T-helper 9 cell (primary cell): ENCODE results near the gene FAM3C.

Experiments used
- DNase-seq: peaks from one replicate; pipeline ENCODE4 v3.0.0-alpha.2; 2020

FAM3C gene

GRCh38 chr7:121410829-121411596, 14.9 kb upstream of the FAM3C start:
- no peak for DNase-seq

DNA sequence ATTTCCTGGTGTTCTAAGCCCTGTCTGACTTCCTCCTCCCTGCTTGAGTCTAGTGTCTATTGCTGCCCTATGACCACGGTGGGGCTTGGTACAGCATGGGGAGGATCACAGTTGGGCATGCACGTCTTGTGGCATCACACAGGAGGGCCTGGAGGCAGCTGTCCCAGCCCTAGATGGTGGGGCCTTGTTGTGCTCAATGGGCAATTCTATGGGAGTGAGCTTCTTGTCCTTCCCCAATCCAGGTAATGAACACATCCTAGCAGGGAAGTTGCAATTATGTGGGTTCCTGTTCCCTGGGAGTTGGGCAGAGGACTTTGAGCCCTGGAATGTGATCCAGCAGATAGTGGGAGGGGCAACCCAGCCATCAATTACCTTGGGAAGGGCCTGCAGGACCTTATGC, 10.8 kb upstream of the FAM3C start:
- no peak for DNase-seq

- DNase-seq: no peak
Observed at GRCh38 chr7:121406461-121406860, 10.4 kb upstream of the FAM3C start.

DNA sequence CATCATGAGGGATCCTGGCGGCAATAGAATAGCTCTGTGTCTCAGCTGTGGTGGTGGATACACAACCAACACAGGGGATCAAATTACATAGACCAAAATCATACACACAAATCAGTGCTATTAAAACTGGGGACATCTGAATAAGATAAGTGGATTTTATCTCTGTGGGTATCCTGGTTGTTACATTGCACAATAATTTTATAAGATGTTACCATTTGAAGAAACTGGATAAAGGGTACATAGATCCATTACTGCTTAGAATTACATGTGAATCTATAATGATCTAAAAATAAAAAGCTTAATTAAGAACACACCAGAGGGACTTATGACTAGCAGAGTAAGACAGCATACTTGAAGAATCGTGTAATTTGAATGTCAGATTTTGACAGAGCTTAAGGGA, 8.2 kb upstream of the FAM3C start:
- no peak for DNase-seq

DNA sequence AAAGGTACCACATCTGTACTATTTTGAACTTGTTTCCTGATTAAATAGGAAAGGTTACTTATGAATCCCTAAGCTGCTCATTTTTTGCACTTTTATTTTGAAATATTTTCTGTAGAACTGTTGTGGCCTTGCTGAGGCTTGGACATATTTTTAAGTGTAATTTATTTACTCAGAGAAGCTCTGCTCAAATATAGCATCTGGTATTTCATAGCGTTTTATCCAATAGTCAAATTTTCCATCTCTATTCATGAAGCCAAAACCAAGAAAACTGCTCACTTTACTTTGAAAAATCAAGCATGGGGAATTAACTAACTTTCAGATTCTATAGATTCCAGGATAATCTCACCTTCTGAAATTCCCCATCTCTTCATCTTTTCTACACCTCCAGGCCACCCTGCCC, 6.6 kb upstream of the FAM3C start:
- DNase-seq: no peak

DNA sequence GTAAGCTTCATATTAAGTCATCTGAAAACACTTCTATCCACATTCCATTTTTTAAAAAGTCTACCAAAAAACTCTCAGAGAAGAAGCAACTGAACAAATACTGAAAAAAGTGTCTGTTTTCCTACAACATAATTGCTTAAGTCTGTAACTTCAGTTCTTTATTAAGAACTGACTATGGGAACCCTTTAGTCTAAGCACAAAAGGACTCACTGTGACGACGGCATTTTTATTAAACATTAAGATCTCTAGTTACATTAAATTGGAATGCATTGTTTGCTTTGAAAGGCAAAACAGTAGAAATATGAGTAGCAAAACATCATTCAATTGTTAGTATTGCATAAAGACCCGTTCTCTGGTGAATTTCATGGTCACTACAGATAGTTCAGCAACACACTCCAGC, 5.8 kb upstream of the FAM3C start:
- no peak for DNase-seq

- no peak for DNase-seq
Observed at GRCh38 chr7:121398246-121398645, 2.1 kb upstream of the FAM3C start.

DNA sequence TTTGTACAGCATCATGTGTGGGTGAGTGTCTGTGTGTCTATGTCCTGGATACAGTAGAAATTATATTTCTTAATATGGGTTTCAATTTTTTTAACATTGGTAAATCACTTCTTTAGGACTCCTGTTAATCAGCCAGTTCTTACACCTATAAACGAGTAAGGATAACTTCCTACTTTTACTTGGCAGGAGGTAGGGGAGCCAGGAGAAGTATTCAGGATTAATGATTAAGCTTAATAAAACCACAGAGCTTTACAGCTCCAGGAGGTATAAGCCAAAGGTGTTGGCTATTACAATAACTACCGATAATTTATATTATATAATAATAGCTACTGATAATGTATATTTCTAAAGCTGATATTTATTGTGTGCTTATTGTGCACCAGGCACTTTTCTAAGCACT, 1.7 kb upstream of the FAM3C start:
- DNase-seq: no peak

- no peak for DNase-seq
Observed at GRCh38 chr7:121397361-121397760, 1.3 kb upstream of the FAM3C start.

- peak; percentile 40 for DNase-seq
Observed at GRCh38 chr7:121395494-121395960, 581 bp downstream of the FAM3C start.

DNA sequence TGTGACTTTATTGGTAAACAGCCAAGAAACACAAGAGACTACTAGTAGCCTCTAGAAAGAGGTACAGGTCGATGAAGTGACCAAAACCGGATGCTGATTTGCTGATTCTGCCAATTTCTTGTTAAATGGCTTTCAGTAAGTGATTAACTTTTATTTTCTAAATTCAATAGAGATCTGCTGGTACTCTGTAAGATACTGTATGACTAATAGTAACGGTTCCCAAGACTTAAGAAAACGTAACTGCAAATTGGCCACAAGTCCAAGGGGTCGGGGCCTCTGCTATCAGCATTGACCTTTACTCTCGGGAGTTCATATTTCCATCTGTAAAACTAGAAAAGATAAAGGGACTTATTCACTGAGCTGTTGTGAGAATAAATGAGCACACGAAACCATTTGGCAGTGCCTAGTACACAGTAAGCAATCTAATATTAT, 1.4 kb downstream of the FAM3C start:
- no peak for DNase-seq

DNA sequence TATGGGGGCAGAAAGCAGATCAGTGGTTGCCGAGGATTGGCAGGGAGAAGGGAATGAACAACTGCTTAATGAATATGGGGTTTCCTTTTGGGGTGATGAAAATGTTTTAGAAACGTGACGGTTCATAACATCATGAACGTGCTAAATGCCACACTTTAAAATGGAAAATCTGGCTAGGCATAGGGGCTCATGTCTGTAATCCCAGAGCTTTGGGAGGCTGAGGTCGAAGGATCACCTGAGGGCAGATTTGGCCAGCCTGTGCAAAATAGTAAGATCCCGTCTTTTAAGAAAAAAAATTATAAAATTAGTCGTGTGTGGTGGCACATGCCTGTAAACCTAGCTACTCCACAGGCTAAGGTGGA, 3.1 kb downstream of the FAM3C start:
- no peak for DNase-seq

GRCh38 chr7:121392277-121393004, 3.7 kb downstream of the FAM3C start:
- no peak for DNase-seq

DNA sequence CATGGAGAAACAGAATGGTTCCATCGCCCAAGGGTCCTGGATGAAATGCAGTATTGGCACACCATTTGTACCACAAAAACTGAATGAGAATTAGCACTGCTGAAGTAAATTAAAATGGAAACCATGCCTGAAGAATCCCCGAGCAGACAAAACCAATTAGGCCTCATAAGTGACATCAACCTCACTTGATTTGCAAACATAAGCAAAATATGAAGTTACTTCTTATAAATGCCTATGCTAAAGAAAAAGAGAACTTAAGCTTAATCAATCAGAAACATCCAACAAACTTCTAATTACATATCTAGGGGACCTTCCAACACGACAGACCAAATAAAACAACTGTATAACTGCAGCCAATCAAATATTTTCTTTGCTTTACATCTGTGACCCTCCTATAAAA, 4.4 kb downstream of the FAM3C start:
- no peak for DNase-seq

GRCh38 chr7:121390617-121391016, 5.5 kb downstream of the FAM3C start:
- no peak for DNase-seq

DNA sequence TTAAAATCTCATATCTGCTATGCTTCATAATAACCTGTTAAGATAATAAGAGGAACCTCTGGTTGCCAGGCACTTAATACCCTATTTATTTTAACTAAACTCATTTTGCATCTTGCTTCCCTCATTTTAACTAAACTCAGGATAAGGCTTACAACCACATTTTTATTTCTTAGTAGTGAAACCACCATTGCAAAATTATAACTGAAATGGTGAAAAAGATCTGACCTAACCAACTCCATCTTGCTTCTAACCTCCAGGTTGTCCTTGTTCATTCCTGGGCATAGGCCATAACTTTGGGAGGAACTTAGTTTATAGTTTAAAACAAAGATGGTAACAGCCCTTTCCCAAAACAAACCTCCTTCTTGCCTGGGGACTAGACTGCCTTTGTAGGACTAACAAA, 6.0 kb downstream of the FAM3C start:
- DNase-seq: no peak

DNA sequence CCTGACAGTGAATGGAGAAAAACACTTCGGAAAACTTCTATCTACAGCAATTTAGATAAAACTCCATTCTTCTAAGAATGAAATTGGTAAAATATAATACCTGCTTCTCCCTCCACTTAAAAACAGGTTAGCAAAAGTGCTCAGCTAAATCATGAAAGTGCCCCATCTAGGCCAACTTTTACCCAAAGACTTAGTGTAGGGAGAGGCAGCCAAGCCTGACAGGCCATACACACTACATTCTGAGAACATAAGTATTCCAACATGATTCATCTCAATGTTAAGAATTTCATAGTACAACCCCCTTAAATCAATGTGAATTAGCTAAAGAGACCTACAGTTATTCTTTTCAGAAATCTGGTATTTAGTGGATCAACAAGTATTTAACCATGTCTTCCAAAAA, 7.2 kb downstream of the FAM3C start:
- DNase-seq: no peak

DNA sequence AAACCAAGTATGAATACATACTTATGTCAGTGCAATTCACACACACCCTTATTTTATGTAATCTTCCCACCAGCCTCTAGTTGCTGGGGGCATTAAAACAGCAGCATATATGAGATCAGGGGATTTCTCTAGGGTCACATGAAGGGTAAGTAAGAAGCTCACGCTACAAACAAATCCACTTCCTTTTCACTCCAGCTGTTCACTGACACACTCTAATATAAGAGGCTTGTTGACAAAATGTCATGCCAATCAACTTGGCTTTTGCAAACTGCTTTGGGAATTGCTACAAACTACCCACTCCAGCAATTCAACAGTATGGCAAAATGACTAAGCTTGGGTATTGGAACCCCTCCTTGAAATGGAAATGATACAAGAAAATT, 10.3 kb downstream of the FAM3C start:
- DNase-seq: no peak

DNA sequence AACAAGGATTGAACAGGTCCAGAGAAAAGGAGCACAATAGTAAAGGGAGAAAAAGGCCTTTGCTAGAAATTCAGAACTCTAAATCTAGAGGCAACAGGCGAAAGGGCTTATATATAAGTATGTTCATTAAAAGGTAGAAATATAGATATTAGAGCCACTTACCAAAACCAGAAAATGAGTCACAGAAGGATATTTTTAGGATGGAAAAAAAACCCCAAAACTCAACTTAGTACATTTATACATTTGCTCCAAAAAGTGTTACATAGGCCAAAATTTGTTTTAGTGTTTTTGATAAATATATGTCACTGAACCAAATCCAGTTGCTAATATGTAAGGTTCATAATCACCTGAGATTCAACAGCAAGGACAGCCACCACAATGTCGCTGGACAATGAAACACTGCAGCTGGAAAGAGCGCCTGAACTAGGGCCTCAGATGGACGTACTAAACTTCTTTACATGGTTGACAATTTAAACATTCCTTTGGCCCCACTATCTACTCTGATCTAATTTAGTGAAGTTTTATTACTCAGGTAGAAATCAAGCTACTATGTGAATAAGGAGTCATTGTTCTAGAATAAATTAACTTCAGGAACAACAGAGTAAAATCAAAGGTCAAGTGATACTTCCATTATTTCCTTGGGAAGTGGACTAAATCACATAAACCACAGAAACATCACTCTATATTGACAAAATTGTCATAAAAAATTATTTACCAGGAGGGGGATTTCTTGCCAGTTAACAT, 10.9 kb downstream of the FAM3C start:
- no peak for DNase-seq

DNA sequence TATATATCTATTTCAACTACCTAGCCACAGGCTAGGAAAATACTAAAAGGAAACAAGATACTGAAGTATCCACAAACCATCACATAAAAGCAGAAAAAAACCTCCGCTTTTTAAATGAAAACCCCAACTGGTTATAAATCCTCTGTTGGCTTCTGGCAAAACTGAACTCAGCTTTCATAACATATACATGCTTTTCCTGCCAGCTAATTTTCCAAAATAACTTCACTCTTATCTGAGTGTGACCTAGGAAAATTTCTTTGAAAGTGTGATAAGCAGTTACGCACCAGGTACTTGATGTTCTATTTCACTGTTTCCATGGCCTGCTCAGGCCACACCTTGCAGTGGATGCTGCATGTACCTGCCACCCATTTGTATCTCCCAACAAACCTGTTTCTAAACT, 11.8 kb downstream of the FAM3C start:
- no peak for DNase-seq

DNA sequence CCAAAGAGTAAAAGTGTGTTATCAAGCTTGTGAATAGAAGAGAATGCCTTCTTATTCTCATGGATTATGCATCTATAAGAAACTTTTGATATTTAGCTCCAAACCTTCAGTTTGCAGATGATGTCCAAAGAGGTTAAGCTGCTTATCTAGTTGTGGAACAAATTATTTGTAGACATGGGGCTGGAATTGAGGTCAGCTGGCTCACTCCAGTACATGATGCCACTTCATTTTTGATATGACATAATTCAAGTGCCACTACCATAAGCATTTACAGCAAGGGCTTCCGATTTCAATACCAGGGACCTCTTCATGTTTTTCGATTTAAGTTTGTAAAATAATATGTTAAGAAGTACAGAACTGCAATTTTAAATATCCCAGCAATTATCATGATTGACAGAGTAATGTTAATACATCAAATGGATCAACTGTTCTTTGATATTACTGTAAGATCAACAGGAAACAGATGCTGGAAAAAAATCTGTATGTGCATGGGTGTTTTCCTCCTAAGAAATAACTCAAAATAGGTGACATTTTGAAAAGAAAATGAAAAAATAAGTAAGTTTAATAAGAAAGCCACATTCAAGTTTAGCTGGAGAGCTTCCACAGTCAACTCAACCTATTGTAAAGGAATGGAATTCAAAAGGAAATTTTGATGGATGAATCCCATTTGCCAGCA, 12.7 kb downstream of the FAM3C start:
- no peak for DNase-seq

DNA sequence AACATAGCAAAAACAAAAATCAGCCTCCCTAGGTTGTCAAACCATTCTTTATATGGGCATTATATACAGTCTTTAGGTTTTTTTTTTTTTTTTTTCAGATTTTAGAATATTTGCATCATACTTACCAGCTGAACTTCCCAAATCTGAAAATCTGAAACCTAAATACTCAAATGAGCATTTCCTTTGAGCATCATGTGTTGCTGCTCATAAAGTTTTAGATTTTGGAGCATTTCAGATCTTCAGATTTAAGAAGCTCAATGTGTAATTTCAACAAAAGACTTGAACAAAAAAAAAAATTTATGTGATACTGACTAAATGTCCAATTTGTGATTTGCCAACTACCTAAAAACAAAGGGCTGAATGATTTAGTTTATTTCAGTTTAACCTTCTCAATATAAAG, 13.6 kb downstream of the FAM3C start:
- no peak for DNase-seq

DNA sequence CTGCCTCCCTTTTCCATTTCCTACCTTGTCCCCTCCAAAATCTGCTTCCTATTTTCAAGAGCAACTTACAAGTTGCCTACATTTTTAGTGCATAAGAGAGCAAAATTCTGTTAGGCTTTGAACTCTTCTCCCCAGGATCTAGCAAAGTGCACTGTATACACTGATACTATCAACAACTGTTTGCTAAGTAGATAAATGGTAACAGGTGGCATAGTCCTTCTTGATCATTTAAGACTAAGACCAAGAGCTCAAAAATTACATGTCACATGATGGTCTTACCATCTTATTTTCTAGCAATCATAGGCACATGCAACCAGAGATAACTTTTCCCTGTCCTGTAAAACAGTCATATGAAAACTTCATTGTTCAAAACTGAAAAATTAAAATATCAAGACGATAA, 16.2 kb downstream of the FAM3C start:
- DNase-seq: no peak
